IMR-90 (cell line): ENCODE measurements around the gene RFX2. TPM values are rescaled to one million over a fixed set of nuclear protein-coding genes. Genes with fewer than 3 reads are reported as not detected.

Source experiments
- ATAC-seq: fragments of 200-7000 bp; cut with Tn5 transposase; 2 replicates; pipeline ENCODE4 v1.9.1; 2020; ENCODE audit warnings: low read depth, mild to moderate bottlenecking, moderate library complexity
- BruUV-seq: library from RNA; stranded (reverse); fragments of 400-500 nt; replicated peaks from 2 replicates; lab custom pipeline; 2021; lab: Mats Ljungman, UMichigan
- CTCF ChIA-PET: fragments of 300-600 bp; formaldehyde crosslinking; extraction: SDS; loops from one replicate; lab custom pipeline; 2021; ENCODE audit warnings: antibody characterized with exemption; lab: Yijun Ruan, JAX
- POLR2A ChIA-PET: fragments of 300-600 bp; sonication (Branson Sonifier 250); formaldehyde crosslinking; loops from one replicate; lab custom pipeline; 2022; ENCODE audit warnings: antibody characterized with exemption; ENCODE audit not compliant: unreplicated experiment; lab: Charles Lee
- DNase-seq: peaks from one replicate; pipeline ENCODE4 v3.0.0; 2013
- H2AFZ ChIP-seq: replicated peaks from 2 replicates; pipeline ENCODE3; 2013; ENCODE audit warnings: low read length, mild to moderate bottlenecking; ENCODE audit not compliant: poor library complexity
- H2AK5ac ChIP-seq: 2 replicates; pipeline ENCODE4 v1.6.1; 2013; ENCODE audit warnings: low read depth, low read length, inconsistent platforms
- H2AK9ac ChIP-seq: replicated peaks from 2 replicates; pipeline ENCODE3; 2013; ENCODE audit warnings: mild to moderate bottlenecking, low read depth, low read length, moderate library complexity; ENCODE audit not compliant: poor library complexity
- H2BK120ac ChIP-seq: 2 replicates; pipeline ENCODE4 v1.6.1; 2013; ENCODE audit warnings: low read depth, low read length, inconsistent platforms
- H2BK15ac ChIP-seq: 3 replicates; pipeline ENCODE4 v1.6.1; 2013; ENCODE audit warnings: low read depth, low read length, inconsistent platforms
- H2BK20ac ChIP-seq: 2 replicates; pipeline ENCODE4 v1.6.1; 2013; ENCODE audit warnings: low read depth, mild to moderate bottlenecking, inconsistent platforms, low read length, moderate library complexity
- H2BK5ac ChIP-seq: 2 replicates; pipeline ENCODE4 v1.6.1; 2013; ENCODE audit warnings: mild to moderate bottlenecking, low read depth, low read length, inconsistent platforms; ENCODE audit not compliant: poor library complexity, severe bottlenecking
- H3K14ac ChIP-seq: replicated peaks from 2 replicates; pipeline ENCODE4 v1.6.1; 2013; ENCODE audit warnings: low read depth, low read length, inconsistent platforms
- H3K18ac ChIP-seq: 2 replicates; pipeline ENCODE4 v1.6.1; 2013; ENCODE audit warnings: low read depth, low read length, control low read depth
- H3K23ac ChIP-seq: 2 replicates; pipeline ENCODE4 v1.6.1; 2013; ENCODE audit warnings: low read depth, low read length, inconsistent platforms
- H3K27ac ChIP-seq: 2 replicates; pipeline ENCODE4 v1.5.1; 2013; ENCODE audit warnings: mild to moderate bottlenecking, control low read depth, low read length; ENCODE audit not compliant: insufficient read depth
- H3K27me3 ChIP-seq: 2 replicates; pipeline ENCODE4 v1.6.1; 2013; ENCODE audit warnings: low read length; ENCODE audit not compliant: control insufficient read depth, insufficient read depth
- H3K36me3 ChIP-seq: 2 replicates; pipeline ENCODE4 v1.6.1; 2013; ENCODE audit warnings: low read length, mixed read lengths; ENCODE audit not compliant: control insufficient read depth, insufficient read depth
- H3K4ac ChIP-seq: 2 replicates; pipeline ENCODE4 v1.6.1; 2013; ENCODE audit warnings: low read depth, low read length, inconsistent platforms
- H3K4me1 ChIP-seq: 2 replicates; pipeline ENCODE4 v1.6.1; 2013; ENCODE audit warnings: low read length, mixed read lengths; ENCODE audit not compliant: control insufficient read depth, insufficient read depth
- H3K4me2 ChIP-seq: 2 replicates; pipeline ENCODE4 v1.6.1; 2013; ENCODE audit warnings: low read depth, mild to moderate bottlenecking, control low read depth, low read length, moderate library complexity
- H3K4me3 ChIP-seq: 2 replicates; pipeline ENCODE4 v1.5.1; 2013; ENCODE audit warnings: low read depth, mild to moderate bottlenecking, control low read depth, low read length, moderate library complexity; ENCODE audit not compliant: insufficient read depth
- H3K56ac ChIP-seq: 2 replicates; pipeline ENCODE4 v1.6.1; 2013; ENCODE audit warnings: low read length, inconsistent platforms; ENCODE audit not compliant: insufficient read depth; ENCODE audit errors: extremely low read depth
- H3K79me1 ChIP-seq, 2 experiments: 2 replicates each; pipeline ENCODE4 v1.6.1; 2013; ENCODE audit warnings: low read length in 2 of 2, inconsistent platforms in 1 of 2, low read depth in 1 of 2
- H3K9ac ChIP-seq: 2 replicates; pipeline ENCODE4 v1.6.1; 2013; ENCODE audit warnings: low read depth, low read length, control low read depth
- H3K9me1 ChIP-seq: 2 replicates; pipeline ENCODE4 v1.6.1; 2013; ENCODE audit warnings: low read length, inconsistent platforms; ENCODE audit not compliant: insufficient read depth
- H3K9me3 ChIP-seq: 2 replicates; pipeline ENCODE4 v1.6.1; 2013; ENCODE audit warnings: low read length; ENCODE audit not compliant: control insufficient read depth, insufficient read depth
- H4K20me1 ChIP-seq: 2 replicates; pipeline ENCODE4 v1.6.1; 2013; ENCODE audit warnings: low read length, inconsistent platforms; ENCODE audit not compliant: insufficient read depth
- H4K5ac ChIP-seq: 2 replicates; pipeline ENCODE4 v1.6.1; 2013; ENCODE audit warnings: mild to moderate bottlenecking, low read depth, low read length, control low read depth
- H4K8ac ChIP-seq, 2 experiments: 2 replicates each; pipeline ENCODE4 v1.6.1; 2013; ENCODE audit warnings: low read depth in 2 of 2, low read length in 2 of 2, control low read depth in 1 of 2, inconsistent platforms in 1 of 2
- H4K91ac ChIP-seq: 2 replicates; pipeline ENCODE4 v1.6.1; 2013; ENCODE audit warnings: low read depth, low read length, inconsistent platforms; ENCODE audit not compliant: insufficient read depth
- BHLHE40 ChIP-seq: fragments of 150-350 bp; IDR thresholded peaks from 2 replicates; pipeline ENCODE4 v1.6.1; 2016; ENCODE audit warnings: mild to moderate bottlenecking, low read depth, low read length
- NFE2L2 ChIP-seq: fragments of 150-350 bp; IDR thresholded peaks from 2 replicates; pipeline ENCODE4 v1.6.1; 2016; ENCODE audit warnings: low read depth, mild to moderate bottlenecking, low read length
- WGBS, 2 experiments: methylation state at CpG; one replicate each; pipeline versions ENCODE4 v1.1.5 to v1.1.7; 2013; ENCODE audit warnings: missing lambda C conversion rate in 2 of 2; ENCODE audit not compliant: insufficient read length in 1 of 2; ENCODE audit errors: extremely low coverage in 2 of 2; 5-methylcytosine and 5-hydroxymethylcytosine counted together
- dilution Hi-C: fragments of 300-500 bp; cut with HindIII; formaldehyde crosslinking; loops from one replicate; pipeline ENCODE4 v1.14.3; 2018; ENCODE audit warnings: low sequenced_read_pairs; ENCODE audit not compliant: unreplicated experiment
- in situ Hi-C: fragments of 300-500 bp; cut with MboI; formaldehyde crosslinking; loops from 3 replicates; pipeline ENCODE4 v1.14.3; 2019; ENCODE audit warnings: low sequenced_read_pairs, inconsistent platforms, mixed read lengths
- intact Hi-C: fragments of 100-400 bp; cut with micrococcal nuclease; formaldehyde crosslinking; loops from 2 replicates; pipeline ENCODE4 v1.10.0; 2022
- polyA plus RNA-seq, 3 experiments: library from polyadenylated mRNA; depleted of rRNA; stranded (reverse); fragments of >200 nt; gene quantifications; 2 replicates each; pipeline ENCODE4 v1.2.3, GENCODE V29; 2012; ENCODE audit warnings: low replicate concordance in 1 of 3
- total RNA-seq: library from RNA; depleted of rRNA; stranded (reverse); fragments of >200 nt; gene quantifications from 2 replicates; pipeline ENCODE4 v1.2.3, GENCODE V29; 2012
- TF ChIP-seq, protein P1 (sequence below): conservative IDR thresholded peaks from 2 replicates; pipeline ENCODE4 v1.5.1; 2012; ENCODE audit warnings: mild to moderate bottlenecking, low read depth, low read length, improper control_type of control experiment

The RFX2 gene
- total and polyA plus RNA-seq, 2 of the 4 experiments (the other 2 are of a cell fraction), result 2.2 to 4.9 TPM

DNA sequence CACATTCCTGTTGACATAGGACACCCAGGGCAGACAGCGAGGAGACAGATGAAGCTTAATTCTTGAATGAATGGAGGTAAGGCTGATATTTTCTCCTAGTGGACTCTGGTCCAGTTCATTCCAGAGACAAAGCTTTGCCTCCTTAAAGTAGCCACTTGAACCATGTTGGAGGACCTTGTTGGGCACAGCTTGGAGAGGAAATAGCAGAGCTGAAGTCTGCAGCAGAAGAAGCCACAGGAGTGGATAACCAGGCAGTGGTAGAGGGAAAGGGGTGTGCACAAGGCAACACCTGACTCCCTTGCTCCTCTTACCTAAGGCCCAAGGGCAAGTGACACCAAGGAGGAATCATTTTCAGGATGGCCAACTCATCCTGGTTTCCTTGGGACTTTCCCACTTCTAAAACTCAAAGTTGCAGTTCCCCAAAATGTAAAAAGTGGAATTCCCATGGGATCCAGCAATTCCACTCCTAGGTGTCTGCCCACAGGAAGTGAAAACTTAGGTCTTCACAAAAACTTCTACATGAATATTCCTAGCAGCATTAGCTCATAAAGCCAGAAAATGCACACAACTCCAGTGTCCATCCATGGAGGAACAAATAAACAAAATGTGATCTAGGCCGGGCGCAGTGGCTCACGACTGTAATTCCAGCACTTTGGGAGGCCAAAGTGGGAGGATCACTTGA is 6.6 kb upstream of the RFX2 start:
- Histone ChIP-seq H2BK15ac (no peak overlapping the region), H3K18ac (no peak overlapping the region), H3K4me1 (no peaks in the 10 kb centered on the region), H3K9me1 (no peaks in the 10 kb centered on the region), H3K4ac (no peak overlapping the region), H4K5ac (no peak overlapping the region), H3K23ac (no peak overlapping the region), H4K8ac (no peak overlapping the region), H3K56ac (no peak overlapping the region), H2BK120ac (no peak overlapping the region), H4K91ac (no peak overlapping the region), H3K14ac (no peak overlapping the region), H3K4me2 (no peak overlapping the region), H3K9ac (no peak overlapping the region), H2BK5ac (no peak overlapping the region), H2BK20ac (no peak overlapping the region), H3K79me1 (no peaks in the 10 kb centered on the region), H2AK9ac (no peak overlapping the region), H3K27ac (no peak overlapping the region), H4K20me1 (no peaks in the 10 kb centered on the region), H2AK5ac (no peak overlapping the region), H3K36me3 (no peaks in the 10 kb centered on the region), H3K27me3 (peaks cover 7% of the 10 kb centered on the region), H3K9me3 (peaks cover 4% of the 10 kb centered on the region), H2AFZ (peak overlapping the region; percentile 33), H3K4me3 (no peak overlapping the region)
- in situ Hi-C loops (loop anchor here (5.0 kb wide), 1 partner anchor 60 kb away; no protein-coding TSS in a partner anchor), intact Hi-C loops (no loop called here), dilution Hi-C loops (no loop called here)
- ATAC-seq (no peak), DNase-seq (no peak)
- no peak for TF ChIP-seq BHLHE40
- TF ChIP-seq, protein P1, sequence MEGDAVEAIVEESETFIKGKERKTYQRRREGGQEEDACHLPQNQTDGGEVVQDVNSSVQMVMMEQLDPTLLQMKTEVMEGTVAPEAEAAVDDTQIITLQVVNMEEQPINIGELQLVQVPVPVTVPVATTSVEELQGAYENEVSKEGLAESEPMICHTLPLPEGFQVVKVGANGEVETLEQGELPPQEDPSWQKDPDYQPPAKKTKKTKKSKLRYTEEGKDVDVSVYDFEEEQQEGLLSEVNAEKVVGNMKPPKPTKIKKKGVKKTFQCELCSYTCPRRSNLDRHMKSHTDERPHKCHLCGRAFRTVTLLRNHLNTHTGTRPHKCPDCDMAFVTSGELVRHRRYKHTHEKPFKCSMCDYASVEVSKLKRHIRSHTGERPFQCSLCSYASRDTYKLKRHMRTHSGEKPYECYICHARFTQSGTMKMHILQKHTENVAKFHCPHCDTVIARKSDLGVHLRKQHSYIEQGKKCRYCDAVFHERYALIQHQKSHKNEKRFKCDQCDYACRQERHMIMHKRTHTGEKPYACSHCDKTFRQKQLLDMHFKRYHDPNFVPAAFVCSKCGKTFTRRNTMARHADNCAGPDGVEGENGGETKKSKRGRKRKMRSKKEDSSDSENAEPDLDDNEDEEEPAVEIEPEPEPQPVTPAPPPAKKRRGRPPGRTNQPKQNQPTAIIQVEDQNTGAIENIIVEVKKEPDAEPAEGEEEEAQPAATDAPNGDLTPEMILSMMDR, result no peak
- TF ChIP-seq NFE2L2, result no peak
- ChIA-PET POLR2A (no interaction called here), CTCF (interaction anchor here (1.3 kb wide), 1 partner anchor 8 kb away, joined by 3 read pairs; no protein-coding TSS in a partner anchor)
- BruUV-seq, result no TSS peak
- WGBS, 2 experiments, result 80% methylated on average over 3 of the region's 4 CpGs; no CpG with 5 or more reads in 1 of the 2 experiments
